T follicular helper cell (primary cell): ENCODE measurements around the gene ZEB2.

Experiments
- DNase-seq: peaks from one replicate; pipeline ENCODE4 v3.0.0-alpha.2; 2020; ENCODE audit warnings: low read depth
- total RNA-seq, 2 experiments: gene quantifications; one replicate each; lab custom pipeline; 2026; lab: John Stamatoyannopoulos, UW

Gene ZEB2
- 2.6 to 20.7 reads per million in 2 experiments for total RNA-seq

- DNase-seq, result no peak
Measured at GRCh38 chr2:144519934-144520731, at the start of gene ZEB2. TSS of gene ZEB2 (minus strand) at chr2:144520119. CDS start at chr2:144517350, 2,769 bp downstream.

GRCh38 chr2:144567745-144568144 is 47.8 kb upstream of the ZEB2 start:
- DNase-seq, result no peak

- DNase-seq, result no peak
Measured at GRCh38 chr2:144566448-144566847, 46.5 kb upstream of the ZEB2 start.

GRCh38 chr2:144560251-144560650 is 40.3 kb upstream of the ZEB2 start:
- no peak for DNase-seq

GRCh38 chr2:144559681-144560080 is 39.8 kb upstream of the ZEB2 start:
- DNase-seq, result no peak

GRCh38 chr2:144559242-144559641 is 39.3 kb upstream of the ZEB2 start:
- DNase-seq, result no peak

GRCh38 chr2:144554492-144555210 is 34.7 kb upstream of the ZEB2 start:
- DNase-seq, result no peak

GRCh38 chr2:144553379-144553778 is 33.5 kb upstream of the ZEB2 start:
- DNase-seq, result no peak

- no peak for DNase-seq
Measured at GRCh38 chr2:144552821-144553220, 32.9 kb upstream of the ZEB2 start.

GRCh38 chr2:144550911-144551310 is 31.0 kb upstream of the ZEB2 start:
- no peak for DNase-seq

- DNase-seq, result no peak
Measured at GRCh38 chr2:144550084-144550483, 30.2 kb upstream of the ZEB2 start.

- DNase-seq, result no peak
Measured at GRCh38 chr2:144548532-144549191, 28.7 kb upstream of the ZEB2 start.

- no peak for DNase-seq
Measured at GRCh38 chr2:144548088-144548487, 28.2 kb upstream of the ZEB2 start.

- no peak for DNase-seq
Measured at GRCh38 chr2:144547494-144547893, 27.6 kb upstream of the ZEB2 start.

GRCh38 chr2:144546933-144547332 is 27.0 kb upstream of the ZEB2 start:
- DNase-seq, result no peak

- DNase-seq, result no peak
Measured at GRCh38 chr2:144545787-144546186, 25.9 kb upstream of the ZEB2 start.

- no peak for DNase-seq
Measured at GRCh38 chr2:144544053-144544452, 24.1 kb upstream of the ZEB2 start.

- DNase-seq, result no peak
Measured at GRCh38 chr2:144541396-144541795, 21.5 kb upstream of the ZEB2 start.

GRCh38 chr2:144539289-144539782 is 19.4 kb upstream of the ZEB2 start:
- no peak for DNase-seq

GRCh38 chr2:144535300-144535699 is 15.4 kb upstream of the ZEB2 start:
- no peak for DNase-seq

GRCh38 chr2:144533221-144533620 is 13.3 kb upstream of the ZEB2 start:
- DNase-seq, result no peak

GRCh38 chr2:144530596-144530995 is 10.7 kb upstream of the ZEB2 start:
- DNase-seq, result no peak

GRCh38 chr2:144529841-144530240 is 9.9 kb upstream of the ZEB2 start:
- DNase-seq, result no peak
